ENCODE measurements around the gene SULT1E1.

DNA sequence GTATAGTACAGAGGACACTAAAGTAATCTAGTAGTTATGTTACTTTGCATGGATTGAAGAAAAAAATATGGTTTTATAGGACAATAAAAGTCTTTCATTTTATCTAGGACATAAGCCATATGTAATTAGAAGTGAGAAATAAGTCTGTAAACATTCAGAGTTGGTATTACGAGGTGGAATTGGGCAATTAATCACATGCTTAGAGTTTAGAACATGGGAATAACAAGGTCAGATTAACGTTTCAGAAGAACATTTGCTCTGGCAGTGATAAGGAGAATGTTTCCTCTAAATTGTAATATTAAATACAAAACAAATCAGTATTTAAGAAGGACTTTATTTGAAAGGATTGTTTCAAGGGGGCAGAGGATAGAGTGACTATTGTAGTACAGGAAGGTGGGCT, 15.6 kb upstream of the SULT1E1 start:
- TF ChIP-seq, protein P1, sequence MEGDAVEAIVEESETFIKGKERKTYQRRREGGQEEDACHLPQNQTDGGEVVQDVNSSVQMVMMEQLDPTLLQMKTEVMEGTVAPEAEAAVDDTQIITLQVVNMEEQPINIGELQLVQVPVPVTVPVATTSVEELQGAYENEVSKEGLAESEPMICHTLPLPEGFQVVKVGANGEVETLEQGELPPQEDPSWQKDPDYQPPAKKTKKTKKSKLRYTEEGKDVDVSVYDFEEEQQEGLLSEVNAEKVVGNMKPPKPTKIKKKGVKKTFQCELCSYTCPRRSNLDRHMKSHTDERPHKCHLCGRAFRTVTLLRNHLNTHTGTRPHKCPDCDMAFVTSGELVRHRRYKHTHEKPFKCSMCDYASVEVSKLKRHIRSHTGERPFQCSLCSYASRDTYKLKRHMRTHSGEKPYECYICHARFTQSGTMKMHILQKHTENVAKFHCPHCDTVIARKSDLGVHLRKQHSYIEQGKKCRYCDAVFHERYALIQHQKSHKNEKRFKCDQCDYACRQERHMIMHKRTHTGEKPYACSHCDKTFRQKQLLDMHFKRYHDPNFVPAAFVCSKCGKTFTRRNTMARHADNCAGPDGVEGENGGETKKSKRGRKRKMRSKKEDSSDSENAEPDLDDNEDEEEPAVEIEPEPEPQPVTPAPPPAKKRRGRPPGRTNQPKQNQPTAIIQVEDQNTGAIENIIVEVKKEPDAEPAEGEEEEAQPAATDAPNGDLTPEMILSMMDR (IDR thresholded peaks at IDR 0.05; ENCODE audit: low read depth, low read length): no peak
- TF ChIP-seq EZH2phosphoT487 (IDR thresholded peaks at IDR 0.05; ENCODE audit: low read depth): no peak
